ENCODE data around the gene IL15RA.

- TF ChIP-seq EZH2 (IDR thresholded peaks at IDR 0.05; ENCODE audit: low read depth, low read length, severe bottlenecking) (no peak), TEAD4 (IDR thresholded peaks at IDR 0.05; ENCODE audit: low read depth, low read length) (no peak)
- TF ChIP-seq, protein P1, sequence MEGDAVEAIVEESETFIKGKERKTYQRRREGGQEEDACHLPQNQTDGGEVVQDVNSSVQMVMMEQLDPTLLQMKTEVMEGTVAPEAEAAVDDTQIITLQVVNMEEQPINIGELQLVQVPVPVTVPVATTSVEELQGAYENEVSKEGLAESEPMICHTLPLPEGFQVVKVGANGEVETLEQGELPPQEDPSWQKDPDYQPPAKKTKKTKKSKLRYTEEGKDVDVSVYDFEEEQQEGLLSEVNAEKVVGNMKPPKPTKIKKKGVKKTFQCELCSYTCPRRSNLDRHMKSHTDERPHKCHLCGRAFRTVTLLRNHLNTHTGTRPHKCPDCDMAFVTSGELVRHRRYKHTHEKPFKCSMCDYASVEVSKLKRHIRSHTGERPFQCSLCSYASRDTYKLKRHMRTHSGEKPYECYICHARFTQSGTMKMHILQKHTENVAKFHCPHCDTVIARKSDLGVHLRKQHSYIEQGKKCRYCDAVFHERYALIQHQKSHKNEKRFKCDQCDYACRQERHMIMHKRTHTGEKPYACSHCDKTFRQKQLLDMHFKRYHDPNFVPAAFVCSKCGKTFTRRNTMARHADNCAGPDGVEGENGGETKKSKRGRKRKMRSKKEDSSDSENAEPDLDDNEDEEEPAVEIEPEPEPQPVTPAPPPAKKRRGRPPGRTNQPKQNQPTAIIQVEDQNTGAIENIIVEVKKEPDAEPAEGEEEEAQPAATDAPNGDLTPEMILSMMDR (IDR thresholded peaks at IDR 0.05; ENCODE audit: control extremely low read depth in 1 of 3, insufficient read depth in 1 of 3, low read depth in 1 of 3, low read length in 3 of 3) = no peak
These were observed 33.8 kb downstream of the IL15RA start for GRCh38 chr10:5943536-5943935.
